Nucleus accumbens (tissue), 56 donors: ENCODE data around the gene LMX1B.

Source experiments
- DNase-seq, 56 donors: peaks; one replicate each; lab custom pipeline; 2025; lab: John Stamatoyannopoulos, UW

LMX1B gene

DNA sequence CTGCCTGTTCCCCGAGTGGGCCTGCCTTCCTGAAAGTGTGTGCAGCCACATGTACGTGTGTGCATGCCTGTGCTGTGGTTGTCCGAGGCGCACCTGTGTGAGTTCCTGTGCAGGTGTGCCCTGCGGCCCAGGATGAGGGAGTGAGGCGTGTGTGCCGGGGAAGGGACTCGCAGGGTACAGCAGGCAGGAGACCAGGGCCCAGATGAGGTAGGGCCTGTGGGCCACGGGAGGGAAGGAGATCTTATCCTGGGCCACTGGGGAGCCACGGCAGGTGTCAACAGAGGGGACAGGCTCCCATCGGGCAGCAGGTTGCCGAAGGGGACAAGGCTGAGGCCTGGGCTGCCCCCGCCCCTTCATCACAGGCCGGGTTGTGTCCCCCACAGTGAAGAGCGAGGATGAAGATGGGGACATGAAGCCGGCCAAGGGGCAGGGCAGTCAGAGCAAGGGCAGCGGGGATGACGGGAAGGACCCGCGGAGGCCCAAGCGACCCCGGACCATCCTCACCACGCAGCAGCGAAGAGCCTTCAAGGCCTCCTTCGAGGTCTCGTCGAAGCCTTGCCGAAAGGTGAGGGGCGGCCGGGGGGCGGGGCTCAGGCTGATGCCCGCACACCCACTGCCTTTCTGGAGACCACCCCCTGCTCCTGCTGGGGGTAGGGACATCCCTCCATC is 79.2 kb downstream of the LMX1B start:
- no peak for DNase-seq

DNA sequence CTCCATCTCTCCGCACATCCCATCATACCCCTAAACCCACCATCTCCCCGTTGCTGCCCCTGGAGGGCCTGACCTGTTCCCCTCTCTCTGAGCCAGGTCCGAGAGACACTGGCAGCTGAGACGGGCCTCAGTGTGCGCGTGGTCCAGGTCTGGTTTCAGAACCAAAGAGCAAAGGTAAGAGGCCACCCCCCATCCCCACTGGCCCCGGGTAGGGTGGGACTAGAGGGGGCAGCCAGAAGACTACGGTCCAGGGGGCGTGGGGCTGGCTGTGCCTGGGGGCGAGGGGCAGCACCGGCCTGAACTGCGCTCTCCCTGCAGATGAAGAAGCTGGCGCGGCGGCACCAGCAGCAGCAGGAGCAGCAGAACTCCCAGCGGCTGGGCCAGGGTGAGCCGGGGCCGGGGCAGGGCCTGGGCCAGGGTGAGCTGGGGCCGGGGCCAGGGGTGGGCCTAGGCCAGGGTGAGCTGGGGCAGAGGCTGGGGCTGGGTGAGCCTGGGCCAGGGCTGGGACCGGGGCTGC is 79.8 kb downstream of the LMX1B start:
- DNase-seq, result no peak

DNA sequence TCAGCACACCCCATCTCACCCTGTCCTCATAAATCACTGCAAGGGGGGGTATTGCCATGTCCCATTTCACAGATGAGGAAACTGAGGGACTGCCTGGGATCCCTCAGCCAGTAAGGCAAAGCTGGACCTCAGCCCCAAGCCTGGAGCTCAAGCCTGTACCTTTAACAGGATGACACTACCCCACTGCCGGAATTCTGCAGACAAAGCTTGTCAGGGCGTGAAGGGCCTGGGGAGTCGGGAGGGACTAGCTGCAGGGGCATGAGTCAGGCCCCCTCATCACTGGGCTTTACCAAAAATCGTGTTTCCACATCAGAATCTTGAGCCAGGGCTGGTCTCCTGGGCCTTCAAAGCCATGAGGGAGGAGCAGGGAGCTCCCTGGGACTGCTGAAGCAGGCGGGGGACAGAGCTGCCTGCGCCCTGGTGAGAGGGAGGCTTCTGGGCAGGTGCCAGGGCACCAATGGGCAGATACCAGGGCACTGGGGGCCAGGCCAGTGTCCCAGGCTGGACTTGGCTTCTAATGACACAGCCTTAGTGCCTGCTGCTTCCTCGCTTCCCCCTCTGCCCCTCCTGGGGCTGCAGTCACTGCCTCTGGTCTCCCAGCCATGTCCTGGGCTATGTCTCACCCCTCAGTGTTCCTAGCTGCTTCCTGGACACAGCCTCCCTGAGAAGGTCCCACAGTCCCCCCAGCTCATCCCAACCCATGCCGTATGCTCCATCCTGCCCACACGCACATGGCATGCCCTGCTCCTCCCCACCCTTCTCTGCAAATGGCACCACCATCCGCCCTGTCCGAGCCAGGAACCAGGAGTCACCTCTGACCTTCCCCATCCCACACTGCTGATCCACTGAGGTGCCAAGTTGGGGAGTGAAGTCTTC is 80.7 kb downstream of the LMX1B start:
- DNase-seq, result no peak

DNA sequence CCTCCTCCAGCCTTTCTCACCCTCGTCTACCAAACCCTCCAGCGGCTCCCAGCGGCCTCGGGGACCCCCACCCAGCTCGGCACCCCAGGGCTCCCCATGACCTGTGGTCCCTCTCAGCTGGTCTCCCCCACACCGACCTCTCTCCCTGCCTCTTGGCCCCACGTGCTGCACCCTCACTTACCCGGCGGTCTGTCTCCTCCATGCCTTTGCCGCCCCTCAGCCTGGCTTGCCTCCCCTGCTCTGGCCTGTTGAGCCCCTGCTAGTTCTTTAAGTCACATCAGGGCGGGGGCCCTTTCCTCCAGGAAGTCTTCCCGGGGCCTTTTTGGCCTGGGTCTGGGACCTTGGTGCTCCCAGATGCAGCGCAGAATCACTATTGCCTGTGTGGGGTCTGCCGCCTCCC is 81.5 kb downstream of the LMX1B start:
- DNase-seq, result no peak

DNA sequence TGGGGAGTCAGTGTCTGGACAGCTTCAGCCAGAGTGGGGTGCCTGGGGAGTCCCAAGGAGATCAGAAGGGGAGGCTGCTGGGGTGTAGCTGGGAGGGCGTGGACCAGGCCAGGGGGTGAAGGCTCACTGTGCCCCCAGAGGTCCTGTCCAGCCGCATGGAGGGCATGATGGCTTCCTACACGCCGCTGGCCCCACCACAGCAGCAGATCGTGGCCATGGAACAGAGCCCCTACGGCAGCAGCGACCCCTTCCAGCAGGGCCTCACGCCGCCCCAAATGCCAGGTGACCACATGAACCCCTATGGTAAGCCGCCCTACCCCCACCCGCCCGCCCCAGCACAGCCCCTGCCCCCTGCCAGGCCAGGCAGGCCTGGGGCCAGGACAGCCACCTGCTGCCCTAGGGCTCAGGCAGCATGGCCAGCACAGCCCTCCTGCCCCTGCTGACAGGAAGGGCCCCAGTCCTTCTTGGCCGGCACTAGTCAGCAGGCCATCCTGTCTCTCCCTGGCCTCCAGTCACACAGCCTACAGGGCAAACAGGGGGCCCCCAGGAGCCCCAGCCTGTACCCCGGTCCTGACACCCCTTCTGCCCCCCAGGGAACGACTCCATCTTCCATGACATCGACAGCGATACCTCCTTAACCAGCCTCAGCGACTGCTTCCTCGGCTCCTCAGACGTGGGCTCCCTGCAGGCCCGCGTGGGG is 82.1 kb downstream of the LMX1B start:
- DNase-seq, result no peak

DNA sequence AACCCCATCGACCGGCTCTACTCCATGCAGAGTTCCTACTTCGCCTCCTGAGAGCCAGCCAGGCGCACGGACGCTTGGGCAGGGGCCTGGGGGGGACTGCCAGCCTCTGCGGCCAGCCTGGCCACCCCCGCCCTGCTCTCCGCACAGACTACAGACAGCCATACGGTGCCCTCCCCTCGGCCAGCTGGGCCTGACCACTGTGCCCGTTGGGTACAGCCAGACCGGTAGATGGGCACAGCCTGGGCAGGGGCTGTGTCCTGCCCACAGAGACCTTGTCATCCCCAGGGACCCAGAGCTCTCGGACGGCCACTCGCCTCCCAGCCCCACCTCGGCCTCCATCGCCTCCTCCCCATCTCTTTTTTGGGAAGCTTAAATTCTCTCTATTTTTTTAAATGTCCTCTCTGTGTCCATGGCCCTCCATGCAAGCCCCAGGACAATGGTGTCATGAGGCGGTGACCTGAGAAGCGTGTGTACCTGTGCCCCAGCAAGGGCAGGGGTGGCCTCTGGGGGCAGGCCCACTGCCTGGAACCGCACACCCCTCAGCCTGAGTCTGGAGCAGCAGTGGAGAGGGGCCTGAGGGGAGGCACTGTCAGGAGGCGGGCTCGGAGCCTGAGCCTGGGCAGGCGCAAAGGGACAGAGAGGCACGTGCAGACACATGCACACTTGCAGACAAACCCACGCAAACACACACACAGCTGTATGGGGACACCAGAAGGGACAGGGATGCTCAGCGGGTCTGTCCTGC is 82.8 kb downstream of the LMX1B start:
- no peak for DNase-seq

DNA sequence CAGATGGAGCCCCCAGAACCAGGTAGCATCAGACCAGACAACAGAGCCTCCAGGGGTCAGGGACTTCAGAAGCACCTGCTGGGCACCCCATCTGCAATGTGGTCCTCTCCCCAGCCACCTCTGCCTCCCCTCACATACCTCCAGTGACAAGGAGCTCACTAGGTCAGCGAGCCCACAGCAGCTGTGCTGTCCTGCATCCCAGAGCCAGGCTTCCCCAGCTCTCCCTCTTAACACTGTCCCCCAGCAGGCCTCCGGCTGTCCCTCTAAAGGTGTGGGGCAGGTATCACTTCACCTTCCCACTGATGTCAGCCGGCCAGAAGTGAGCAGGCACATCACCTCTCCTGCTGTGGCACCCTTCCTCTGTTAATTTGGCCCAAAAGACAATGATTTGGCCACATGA is 83.6 kb downstream of the LMX1B start:
- DNase-seq, result no peak

DNA sequence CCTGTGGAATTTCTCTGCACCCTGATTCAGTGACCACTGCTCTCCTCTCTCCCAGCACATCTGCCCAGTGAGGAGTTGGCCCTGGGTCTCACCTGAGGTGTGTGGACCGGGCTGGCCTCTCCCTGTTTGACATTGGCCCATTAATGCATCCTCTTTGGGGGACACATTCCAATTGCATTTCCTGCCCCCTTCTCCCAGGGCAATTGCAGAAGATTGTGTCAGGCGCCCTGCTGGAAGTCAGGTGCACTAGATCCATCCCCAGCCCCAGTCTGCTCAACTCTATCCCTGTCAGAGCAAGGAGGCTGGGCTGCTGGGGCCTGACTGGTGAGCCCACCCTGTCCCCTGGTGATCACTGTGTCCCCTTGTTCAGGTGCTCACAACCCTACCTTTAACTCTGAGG is 84.5 kb downstream of the LMX1B start:
- no peak for DNase-seq

DNA sequence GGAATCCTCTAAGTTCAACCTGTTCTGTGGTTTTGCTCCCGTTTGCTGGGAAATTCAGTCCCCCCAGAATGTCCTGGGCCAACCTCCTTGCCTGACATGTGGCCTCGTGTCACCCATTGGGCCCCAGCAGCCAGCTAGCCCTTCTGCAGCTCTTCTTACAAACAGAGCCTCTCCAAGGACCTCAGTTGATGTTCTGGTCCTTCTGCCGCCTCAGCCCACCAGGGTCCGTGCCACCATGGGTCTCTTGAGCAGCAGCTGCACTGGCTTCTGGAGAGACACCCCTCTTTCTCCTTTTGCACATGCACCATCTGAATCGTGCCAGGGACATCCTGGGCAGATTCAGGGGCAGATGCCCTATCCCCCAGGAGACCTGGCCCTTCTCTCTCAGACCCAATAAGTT is 85.0 kb downstream of the LMX1B start:
- no peak for DNase-seq

DNA sequence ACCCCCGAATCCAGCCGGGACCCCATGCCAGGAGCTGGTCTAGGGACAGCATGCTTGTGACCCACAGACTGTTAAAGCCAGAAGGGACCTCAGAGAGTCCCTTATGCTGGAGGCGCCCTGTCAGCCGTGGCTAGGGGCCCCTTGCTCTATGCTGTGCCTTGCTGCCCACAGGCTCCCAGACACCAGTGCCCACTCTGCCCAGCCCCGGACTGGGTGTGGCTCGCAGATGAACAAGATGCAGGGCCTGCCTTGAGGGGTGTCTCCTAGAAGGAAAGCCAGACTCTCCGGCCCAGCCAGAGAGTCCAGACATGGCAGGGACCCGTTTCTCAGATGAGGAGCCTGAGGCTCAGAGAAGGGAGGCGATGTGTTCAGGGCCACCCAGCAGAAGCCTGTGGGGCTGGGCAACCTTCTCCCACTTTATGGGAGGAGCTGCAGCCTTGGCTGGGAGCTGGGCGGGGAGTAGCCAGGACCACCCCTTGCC is 85.7 kb downstream of the LMX1B start:
- no peak for DNase-seq

DNA sequence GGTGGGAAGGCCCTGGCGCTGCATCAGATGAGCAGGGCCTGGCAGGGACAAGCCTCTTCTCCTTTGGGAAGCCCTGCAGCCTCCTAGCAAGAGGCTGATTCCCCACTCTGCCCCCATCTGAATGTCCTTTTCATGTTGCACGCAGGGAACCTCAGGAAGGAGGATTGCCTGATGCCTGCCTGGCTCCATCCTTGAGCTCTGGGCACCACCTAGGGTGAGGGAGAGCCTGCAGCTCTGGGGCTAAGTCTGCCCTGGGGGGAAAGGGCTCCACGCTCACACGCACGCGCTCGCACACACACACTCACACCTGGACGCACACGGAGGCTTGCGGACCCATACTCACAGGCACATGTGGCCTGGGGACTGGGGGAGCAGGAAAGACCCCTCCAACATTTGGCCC is 86.6 kb downstream of the LMX1B start:
- DNase-seq, result no peak

DNA sequence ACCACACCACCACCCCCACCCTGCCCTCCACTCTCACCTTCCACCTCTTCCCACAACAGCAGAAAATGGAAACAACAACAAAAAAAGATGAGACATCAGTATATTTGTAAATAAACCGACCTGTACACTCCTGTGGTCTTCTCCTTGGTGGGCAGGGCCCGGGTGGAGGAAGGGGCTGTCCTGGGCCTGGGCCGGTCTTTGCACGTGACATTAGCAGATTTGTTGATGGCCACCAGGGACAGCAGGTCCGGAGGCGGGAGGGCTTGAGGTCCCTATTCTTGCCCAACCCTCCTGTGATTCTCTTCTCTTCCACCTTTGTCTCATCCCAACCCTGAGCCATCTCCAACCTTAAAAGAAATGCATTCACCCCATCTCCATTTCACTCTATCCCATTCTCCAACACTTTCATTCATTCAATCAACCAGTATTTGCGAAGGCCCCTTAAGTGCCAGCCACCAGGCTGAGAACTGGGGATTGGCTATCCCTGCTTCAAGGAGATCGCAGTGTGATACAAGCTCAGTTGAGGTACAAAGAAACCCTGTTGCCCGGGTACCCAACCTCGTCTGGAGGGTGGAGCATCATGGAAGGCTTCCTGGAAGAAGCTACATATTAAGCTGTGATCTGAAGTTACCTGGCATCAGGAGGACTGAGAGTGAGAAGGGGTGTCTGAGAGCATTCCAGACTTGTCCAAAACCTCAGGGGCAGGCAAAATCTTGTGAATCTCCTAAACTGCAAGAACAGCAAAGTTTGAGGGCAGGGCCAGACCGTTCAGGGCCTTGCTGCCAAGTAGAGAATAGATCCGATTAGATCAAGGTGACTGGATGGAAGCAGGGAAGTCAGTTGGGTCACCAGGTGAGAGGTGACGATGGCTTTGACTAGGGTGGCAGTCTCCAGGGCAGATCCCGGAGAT is 87.4 kb downstream of the LMX1B start:
- DNase-seq, result no peak

DNA sequence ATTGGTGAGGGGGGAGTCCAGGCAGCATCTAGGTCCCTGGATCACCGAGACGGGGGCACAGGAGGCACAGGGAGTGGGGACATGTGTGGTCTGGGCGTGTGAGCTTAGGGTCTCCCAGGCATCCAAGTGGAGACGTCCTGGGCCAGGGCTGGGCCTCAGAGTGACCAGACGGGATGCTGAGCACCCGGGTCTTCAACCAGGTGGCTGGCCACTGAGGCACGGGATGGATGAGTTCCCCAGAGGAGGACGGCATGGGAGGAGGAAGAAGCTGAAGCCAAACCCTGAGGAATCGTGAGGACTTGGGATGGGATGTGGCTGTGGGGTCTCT is 88.0 kb downstream of the LMX1B start:
- DNase-seq, result no peak

DNA sequence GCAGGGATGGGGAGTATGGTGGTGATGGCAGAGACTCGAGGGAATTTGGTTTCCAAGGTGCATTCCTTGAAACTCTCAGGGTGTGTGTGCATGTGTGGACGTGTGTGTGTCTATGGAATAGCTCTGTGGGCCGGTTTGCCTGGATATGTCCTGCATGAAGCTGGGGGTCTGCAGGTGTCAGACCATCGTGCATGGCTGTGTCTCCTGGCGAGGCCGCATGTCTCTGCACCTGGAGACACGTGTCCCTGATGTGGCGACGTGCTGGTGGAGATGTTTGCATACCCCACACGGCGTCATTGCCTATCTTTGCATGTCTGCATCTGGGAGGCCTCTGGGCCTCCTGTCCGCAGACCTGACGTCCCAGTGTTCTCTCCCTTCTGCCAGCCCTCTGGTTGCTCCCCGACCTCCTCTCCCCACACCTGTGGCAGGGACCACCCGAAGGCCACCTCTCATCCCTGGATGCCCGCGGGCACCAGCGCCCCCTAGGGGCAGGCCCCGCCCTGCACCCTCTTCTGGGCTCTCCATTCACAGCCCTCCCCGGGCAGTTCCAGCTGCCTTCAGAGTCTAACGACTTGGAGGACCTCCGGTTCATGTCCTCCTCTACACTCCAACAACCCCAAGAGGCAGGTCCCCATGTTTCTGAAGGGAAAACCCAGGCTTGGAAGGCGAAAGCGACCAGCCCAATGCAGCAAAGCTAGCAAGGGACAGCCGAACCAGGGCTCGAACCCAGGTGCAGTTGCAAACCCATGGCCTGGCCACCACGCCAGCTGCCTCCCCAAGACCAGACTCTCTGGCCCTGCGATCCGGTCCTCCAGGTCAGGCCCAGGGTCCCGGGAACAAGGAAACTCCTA is 88.6 kb downstream of the LMX1B start:
- DNase-seq, result peak in 1 of 56 donors; percentile 24

DNA sequence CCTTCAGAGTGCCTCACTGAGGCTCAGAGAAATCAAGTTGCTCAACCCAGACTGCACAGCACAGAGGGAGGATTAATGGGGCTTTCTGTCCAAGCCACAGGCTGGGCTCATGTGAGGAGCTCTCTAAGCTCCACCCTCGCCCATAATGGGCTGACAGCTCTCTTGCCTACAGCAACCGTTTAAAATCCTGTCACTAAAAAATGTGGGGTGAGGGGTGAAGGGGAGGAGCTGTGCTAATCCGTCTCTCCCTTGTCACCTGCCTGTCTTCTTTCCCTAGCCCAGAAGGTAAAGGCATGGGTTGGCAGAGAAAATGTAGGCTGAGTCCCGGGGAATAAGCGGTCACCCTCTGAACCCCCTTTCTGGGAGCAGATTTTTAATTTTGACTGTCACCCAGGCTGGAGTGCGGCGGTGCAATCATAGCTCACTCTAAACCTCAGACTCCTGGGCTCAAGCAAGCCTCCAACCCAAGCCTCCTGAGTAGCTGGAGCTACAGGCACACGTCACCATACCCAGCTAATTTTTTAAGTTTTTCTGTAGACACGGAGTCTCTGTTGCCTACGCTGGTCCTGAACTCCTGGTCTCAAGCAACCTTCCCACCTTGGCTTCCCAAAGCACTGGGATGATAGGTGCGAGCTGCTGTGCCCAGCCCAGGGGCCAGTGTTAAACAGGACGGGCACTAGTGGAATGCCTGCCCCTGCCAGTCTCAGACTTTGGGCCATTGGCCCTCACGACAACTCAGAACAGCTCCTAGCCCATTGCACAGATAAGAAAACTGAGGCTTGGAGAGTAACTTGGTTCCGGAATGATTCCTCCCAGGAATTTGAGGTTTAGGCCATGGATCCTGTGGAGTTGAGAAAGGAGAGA is 89.5 kb downstream of the LMX1B start:
- DNase-seq, result no peak

DNA sequence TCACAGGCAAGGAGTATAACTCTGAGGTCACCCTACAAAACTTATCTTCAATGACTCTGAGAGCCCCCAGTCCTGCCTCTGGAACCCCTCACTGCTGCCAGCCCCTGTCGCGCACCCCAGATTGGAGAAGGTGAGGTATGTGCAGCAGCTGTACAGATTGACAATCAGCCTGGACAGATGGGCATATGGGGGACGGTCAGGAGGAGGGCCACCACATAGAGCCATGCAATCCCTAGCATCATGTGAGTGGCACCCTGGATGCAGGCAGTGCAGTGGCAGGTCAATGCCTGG is 90.1 kb downstream of the LMX1B start:
- no peak for DNase-seq

DNA sequence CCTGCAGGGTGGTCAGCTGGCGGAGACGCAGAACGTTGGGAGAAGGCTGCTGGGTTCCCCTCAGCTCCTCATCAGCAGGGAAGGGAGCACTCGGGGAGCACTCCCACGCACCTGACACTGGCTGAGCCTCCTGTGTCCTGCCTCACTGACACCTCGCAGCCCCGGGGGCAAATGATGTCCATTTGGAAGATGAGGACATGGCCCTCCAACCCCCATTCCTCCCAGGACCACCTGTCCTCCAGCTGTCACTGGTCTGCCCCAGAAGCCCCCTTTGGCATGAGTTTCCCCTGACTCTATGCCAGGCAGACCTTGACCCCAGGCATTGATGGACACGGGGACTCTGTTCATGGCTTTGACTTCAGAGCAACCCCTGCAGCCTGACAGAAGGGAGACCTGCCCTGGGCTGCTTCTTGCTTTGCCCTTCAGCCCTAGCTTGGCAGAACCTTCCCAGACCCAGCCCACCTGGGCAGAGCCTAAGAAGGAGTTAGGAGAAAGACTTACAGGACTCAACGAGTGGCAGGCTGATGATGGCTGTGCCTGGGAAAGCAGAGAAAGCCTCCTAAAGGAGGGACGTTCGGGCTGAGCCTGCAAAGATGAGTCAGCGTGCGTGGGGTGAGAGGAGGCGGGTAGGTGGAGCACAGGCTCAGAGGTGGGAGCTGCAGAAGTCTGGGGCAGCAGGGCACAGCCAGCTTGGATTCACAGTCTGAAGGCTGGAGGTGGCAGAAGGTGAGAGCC is 90.6 kb downstream of the LMX1B start:
- DNase-seq, result peak in 42 of 56 donors; percentile 10 to 90 (median 59)
